Measurements from ENCODE around the gene IFT88.
A peak's percentile ranks its signal among the peaks of the same experiment; 100 is the strongest.
"Not testable (repeated sequence)": the region's sequence is repeated elsewhere in the genome, so short reads cannot be mapped to it uniquely, and the experiment has no call there.

IFT88 gene

DNA sequence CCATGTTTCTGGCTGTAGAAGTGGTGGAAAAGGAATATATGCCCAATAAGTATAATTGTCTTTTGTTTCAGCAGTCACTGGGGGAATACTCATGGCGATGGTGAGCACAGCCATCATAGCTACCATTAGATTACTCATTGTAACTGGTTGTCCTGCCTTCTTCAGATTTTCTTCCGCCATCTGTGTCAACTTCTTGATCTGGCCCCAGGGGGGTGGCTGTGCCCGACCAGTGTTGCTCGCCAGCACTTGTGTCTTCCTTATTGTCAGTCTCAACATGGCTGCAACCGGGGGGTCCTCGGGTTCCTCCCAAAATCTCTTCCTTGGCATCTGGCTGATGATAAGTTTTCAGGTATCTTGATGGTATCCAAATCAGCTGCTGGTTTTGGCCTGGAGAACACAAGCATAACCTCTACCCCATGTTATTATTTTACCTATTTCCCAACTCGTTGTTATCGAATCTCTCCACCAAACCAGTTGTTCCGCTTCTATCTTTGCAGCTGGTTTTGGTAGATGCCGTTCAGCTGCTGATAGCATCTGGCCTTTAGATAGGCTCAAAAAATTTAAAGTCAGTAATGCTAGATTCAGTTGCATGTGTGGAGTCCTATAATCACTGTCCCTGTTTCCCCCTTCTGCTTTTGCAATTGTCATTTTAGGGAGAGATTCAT, 113.6 kb downstream of the IFT88 start:
- TF ChIP-seq ZNF274 (IDR thresholded peaks at IDR 0.05; ENCODE audit: low read depth, low read length) = no peak

DNA sequence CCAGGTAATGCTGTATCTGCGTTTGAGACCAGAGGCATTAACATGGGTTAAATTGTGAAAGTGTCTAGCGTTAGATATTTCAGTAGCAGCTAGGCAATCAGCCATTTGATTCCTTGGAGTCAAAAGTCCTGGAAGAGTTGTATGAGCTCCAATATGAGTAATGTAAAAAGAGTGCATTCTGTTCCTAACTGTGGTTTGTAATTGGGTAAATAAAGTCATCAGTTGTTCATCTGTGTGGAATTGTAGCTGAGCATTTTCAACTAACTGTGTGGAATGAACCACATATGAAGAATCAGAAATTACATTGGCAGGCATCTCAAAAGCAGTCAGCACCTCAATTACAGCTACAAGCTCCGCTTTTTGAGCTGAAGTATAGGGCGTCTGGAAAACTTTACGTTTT, 114.5 kb downstream of the IFT88 start:
- not testable (repeated sequence) for H3K4me3 ChIP-seq (ENCODE audit: low read length)

More for the DNA sequence above, 113.6 kb downstream of the IFT88 start:
- no peak overlapping the region for H3K4me3 ChIP-seq (ENCODE audit: low read length)

DNA sequence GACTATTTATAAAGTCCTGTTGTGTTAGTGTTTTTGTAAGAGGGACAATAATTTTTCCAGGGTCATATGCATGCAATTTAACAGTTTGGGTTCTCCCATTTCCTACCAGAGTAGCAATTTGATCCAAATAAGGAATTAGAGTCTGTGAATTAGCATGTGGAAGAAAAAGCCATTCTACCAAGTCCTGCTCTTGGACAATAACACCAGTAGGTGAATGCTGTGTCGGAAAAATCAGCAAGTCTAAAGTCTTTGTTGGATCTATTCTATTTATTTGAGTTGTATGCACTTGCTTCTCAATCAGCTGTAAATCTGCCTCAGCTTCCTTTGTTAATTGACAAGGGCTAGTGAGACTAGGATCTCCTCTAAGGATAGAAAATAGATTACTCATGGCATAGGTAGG, 115.1 kb downstream of the IFT88 start:
- TF ChIP-seq ZNF274 (IDR thresholded peaks at IDR 0.05; ENCODE audit: low read depth, low read length) = no peak
- no peak overlapping the region for H3K4me3 ChIP-seq (ENCODE audit: low read length)

DNA sequence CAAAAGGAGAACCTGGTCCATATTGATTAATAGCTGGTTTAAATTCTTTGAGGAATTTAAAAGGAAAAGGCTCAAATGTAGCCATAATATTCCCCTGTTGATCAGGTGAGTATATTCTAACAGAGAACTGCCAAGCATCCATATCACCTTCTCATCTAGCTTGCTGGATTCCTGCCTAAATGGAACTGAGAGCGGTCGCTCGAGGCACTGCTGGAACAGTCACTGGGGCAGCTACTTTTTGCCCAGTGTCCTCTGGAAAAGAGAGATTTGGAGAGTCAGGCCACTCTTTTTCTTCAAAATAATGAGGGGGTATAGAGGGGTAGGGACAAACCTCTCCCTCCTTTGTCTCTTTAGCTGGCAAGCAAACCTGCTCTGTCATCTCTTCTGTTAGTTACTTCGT, 117.1 kb downstream of the IFT88 start:
- no peak overlapping the region for H3K4me3 ChIP-seq (ENCODE audit: low read length)
- TF ChIP-seq ZNF274 (IDR thresholded peaks at IDR 0.05; ENCODE audit: low read depth, low read length) = no peak

DNA sequence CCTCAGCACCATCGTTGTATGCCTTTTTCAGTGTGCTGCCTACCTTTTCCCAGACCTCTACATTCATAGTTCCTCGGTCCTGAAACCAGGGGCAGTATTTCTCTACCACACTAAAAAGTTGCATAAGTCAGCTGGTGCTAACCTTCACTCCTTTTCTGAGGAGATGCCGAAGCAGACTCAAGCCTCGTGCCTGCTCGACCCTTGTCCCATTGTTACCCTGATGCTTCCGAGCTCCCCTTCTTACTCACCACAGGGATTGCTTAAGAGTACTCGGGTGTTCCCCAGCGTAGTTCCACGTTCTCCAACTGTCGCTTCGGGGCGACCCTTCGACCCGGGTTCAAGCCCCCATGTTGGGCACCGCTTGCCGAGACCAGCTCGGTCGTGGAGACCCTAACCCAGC, 117.6 kb downstream of the IFT88 start:
- H3K4me3 ChIP-seq (ENCODE audit: low read length) = no peak overlapping the region
- no peak for TF ChIP-seq ZNF274 (IDR thresholded peaks at IDR 0.05; ENCODE audit: low read depth, low read length)

DNA sequence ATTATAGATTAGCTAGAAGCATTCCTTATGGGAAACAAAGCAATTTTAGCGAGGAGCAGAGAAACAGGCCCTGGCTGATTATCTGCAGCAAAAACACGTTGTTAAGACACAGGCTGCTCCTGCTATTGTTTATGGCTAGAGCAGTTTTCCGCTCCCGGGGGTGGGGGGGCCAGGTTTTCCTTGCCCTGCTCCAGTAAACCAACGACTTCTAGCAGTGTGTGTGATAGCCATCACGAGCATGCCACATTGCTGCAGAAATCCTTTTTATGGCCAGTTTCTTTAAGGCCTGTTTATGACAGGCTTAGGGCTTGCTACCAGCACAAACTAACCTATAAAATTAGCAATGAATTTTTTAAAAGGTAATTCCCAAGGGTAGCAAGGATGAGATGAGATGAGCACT, 118.1 kb downstream of the IFT88 start:
- no peak for TF ChIP-seq ZNF274 (IDR thresholded peaks at IDR 0.05; ENCODE audit: low read depth, low read length)
- no peak overlapping the region for H3K4me3 ChIP-seq (ENCODE audit: low read length)

DNA sequence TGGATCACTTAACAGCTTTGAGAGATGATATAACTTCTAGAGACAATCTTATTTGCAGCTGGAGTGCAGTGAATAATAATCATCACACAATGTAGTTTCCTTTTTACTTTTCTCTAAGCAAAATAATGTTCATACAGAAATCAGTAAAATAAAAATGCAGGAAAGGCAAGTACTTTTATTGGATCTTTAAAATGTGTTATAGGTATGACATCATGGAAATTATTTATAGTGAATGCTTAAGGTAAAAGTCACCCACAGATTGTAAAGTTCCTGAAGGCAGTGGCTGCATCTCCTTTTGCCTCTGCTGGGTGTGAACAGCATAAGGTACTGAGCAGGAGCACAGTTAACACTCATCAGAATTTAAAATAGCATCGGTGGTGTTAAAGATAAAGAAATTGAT, 119.2 kb downstream of the IFT88 start:
- no peak for TF ChIP-seq ZNF274 (IDR thresholded peaks at IDR 0.05; ENCODE audit: low read depth, low read length)
- H3K4me3 ChIP-seq (ENCODE audit: low read length) = no peak overlapping the region

DNA sequence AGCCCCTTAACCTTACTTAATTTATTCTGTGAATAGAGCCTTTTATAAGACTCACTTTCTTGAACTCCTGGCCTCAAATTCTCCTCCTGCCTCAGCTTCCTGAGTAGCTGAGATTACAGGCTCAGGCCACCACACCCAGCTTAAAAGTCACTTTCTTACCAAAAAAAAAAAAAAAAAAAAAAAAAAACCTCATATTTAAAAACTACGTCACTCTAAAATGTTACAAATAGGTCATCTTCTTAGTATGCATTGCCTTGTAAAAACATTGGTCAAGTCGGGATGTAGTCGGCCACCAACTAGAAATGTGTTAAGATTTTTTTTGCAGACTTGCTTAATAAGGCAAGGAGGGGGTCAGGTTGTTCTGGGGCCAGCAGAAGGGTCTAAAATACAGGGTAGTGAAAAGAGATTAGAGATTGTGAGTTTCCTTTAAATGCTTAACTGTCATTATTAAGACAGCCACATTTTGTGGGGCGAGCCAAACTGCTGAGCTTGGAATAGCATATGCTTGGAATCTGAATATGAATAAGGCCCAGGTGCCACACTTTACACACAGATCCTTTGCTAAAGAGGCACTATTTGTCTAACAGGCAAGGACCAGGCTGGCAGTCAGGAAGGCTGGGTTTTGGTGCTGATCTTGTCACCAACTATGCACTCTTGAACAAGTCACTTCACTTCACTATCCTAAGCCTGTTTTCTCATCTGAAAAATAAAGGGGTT, 120.1 kb downstream of the IFT88 start:
- H3K4me3 ChIP-seq (ENCODE audit: low read length) = no peak overlapping the region
- TF ChIP-seq ZNF274 (IDR thresholded peaks at IDR 0.05; ENCODE audit: low read depth, low read length) = no peak

DNA sequence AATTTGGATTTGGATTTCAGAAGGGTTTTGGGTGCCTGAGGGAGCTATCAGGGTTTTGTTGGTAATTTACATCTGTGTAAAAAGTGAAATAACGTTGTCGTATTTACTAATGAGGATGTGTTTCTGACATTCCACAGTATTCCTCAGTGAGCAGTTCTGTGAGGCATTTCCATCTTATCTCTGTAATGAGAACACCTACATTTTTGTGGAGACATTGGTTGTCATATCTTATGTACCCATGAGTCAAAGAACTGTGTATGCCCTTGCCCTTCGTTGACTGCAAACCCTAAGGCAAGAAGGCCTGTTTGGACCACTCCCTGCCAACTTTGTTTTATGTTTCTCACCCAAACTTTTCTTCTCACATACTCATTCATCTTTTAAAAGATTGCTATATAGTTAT, 122.3 kb downstream of the IFT88 start:
- no peak for TF ChIP-seq ZNF274 (IDR thresholded peaks at IDR 0.05; ENCODE audit: low read depth, low read length)

DNA sequence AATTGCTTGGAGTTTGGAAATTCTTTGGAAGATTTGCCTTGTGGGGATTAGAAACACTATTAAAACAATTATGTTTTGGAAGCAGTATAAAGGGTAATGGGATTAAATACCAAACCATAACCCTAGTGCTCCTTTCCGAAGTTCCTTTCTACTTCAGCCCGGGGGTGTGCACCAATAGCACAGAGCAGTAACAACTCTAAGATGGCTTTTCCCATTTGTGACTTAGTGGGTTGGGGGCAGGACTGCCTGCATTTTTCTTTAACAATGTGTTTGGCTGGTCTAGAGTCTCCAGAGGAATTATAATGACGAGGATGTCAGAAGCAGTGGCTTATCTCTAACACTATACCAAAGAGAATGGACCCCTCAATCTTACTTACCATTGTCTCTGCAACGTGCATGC, 124.7 kb downstream of the IFT88 start:
- no peak overlapping the region for H3K4me3 ChIP-seq (ENCODE audit: low read length)
- no peak for TF ChIP-seq ZNF274 (IDR thresholded peaks at IDR 0.05; ENCODE audit: low read depth, low read length)

More for the DNA sequence above, 122.3 kb downstream of the IFT88 start:
- no peak overlapping the region for H3K4me3 ChIP-seq (ENCODE audit: low read length)

DNA sequence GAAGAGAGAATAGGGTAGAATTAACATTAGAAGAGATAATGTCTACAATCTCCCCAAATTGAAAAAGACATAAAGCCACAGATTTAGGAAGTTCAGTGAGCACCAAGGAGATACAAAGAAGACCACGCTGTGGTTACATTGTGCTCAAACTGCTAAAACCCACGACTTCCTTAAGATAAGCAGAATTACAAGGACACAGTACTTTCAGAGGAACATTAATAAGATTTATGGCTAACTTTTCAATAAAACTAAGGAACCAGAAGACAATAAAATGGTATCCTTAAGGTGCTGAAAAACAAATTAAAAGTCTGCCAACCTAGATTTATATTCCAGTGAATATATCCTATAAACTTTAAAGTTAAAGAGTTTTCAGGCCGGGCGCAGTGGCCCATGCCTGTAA, 129.1 kb downstream of the IFT88 start:
- no peak for TF ChIP-seq ZNF274 (IDR thresholded peaks at IDR 0.05; ENCODE audit: low read depth, low read length)
- no peak overlapping the region for H3K4me3 ChIP-seq (ENCODE audit: low read length)

DNA sequence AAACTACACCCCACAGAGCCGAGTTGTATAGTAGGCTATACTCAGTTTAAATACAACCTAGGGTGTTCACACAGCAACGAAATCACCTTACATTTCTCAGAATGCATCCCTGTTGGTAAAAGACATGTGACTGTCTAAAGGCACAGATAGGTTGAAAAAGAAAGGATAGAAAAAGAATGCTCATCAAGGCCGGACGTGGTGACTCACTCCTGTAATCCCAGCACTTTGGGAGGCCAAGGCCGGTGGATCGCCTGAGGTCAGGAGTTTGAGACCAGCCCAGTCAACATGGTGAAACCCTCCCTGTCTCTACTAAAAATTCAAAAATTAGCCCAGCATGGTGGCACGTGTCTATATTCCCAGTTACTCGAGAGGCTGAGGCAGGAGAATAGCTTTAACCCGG, 132.8 kb downstream of the IFT88 start:
- no peak overlapping the region for H3K4me3 ChIP-seq (ENCODE audit: low read length)
- TF ChIP-seq ZNF274 (IDR thresholded peaks at IDR 0.05; ENCODE audit: low read depth, low read length) = no peak

DNA sequence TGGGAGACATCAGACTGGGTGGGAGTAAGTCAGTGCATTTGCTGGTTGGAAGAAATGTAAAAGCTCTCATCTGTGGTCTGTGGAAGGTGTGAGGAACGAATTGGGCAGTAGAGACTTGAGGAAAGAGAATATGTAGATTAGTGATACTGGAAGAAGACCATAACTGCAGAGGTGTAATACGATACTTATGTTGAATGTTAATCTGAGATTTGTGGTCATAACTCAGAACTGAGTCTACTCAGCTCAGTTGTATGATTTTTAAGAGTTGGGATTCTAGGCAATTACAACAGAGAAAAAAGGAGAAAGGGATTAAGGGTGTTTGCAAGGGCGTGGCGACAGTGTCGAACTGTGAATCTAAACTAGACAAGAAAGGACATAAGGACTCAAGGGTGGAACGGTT, 133.3 kb downstream of the IFT88 start:
- TF ChIP-seq ZNF274 (IDR thresholded peaks at IDR 0.05; ENCODE audit: low read depth, low read length) = no peak
- no peak overlapping the region for H3K4me3 ChIP-seq (ENCODE audit: low read length)

DNA sequence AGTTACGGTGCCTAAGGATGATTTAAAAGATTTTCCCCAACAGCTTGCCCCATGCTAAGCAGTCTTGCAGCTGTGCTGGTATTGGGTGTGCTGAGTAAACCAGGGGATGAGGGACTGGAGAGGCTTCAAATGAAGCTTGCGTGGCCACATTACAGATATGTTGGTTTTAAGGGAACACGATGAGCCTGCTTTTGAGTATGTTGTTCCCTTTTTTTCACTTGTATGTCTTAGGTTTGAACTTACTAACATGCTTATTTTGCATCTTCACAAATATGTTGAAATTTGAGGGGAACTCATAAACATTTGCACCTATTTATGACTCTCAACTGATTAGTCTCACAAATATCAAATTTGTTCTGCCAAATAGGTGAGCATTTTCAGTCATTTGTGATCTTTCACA, 134.5 kb downstream of the IFT88 start:
- TF ChIP-seq ZNF274 (IDR thresholded peaks at IDR 0.05; ENCODE audit: low read depth, low read length) = no peak
- H3K4me3 ChIP-seq (ENCODE audit: low read length) = no peak overlapping the region

DNA sequence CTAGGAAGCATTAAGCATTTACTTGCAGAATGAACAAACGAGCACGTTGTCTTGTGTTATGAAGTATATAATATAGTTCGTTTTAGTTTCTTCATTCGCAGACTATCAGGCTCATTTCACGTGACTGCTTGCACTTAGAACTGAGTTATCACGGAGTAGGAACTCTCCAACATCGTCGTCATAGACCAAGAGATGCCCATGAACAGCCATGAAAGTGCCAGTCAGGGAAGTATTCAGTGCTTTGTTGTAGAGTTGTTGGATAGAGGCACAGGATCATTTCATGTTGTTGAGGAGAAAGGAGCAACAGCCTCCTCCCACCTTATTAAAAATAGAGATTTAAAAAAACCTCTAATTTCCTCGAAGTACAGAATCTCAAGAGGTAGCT, 135.6 kb downstream of the IFT88 start:
- H3K4me3 ChIP-seq (ENCODE audit: low read length) = peak overlapping the region; percentile 84
- TF ChIP-seq ZNF274 (IDR thresholded peaks at IDR 0.05; ENCODE audit: low read depth, low read length) = no peak

All from GM08714 (cell line).